HG03196 (cell line): ENCODE data around the gene PPP4C.
A peak's percentile ranks its signal among the peaks of the same experiment; 100 is the strongest.

Source experiments
- ATAC-seq: cut with Tn5 transposase; IDR thresholded peaks from one replicate; pipeline ENCODE4 v1.9.1; 2021; ENCODE audit not compliant: unreplicated experiment

PPP4C gene

GRCh38 chr16:30054959-30055553 is 20.7 kb upstream of the PPP4C start:
- no peak for ATAC-seq

GRCh38 chr16:30060346-30060745 is 15.4 kb upstream of the PPP4C start:
- no peak for ATAC-seq

GRCh38 chr16:30060836-30061554 is 14.8 kb upstream of the PPP4C start:
- ATAC-seq = no peak

- no peak for ATAC-seq
Observed at GRCh38 chr16:30063278-30063892, 12.4 kb upstream of the PPP4C start.

- ATAC-seq = peak; percentile 35
Observed at GRCh38 chr16:30063893-30064728, 11.7 kb upstream of the PPP4C start.

GRCh38 chr16:30064729-30065101 is 11.1 kb upstream of the PPP4C start:
- ATAC-seq = peak; percentile 5

- ATAC-seq = peak; percentile 73
Observed at GRCh38 chr16:30065102-30065942, 10.5 kb upstream of the PPP4C start, which contains the start of gene ALDOA. TSS of gene ALDOA (plus strand) at chr16:30065760. CDS start at chr16:30066898, 1,138 bp downstream.

GRCh38 chr16:30065943-30066760 is 9.6 kb upstream of the PPP4C start:
- no peak for ATAC-seq

- no peak for ATAC-seq
Observed at GRCh38 chr16:30066761-30067583, 8.8 kb upstream of the PPP4C start.

- no peak for ATAC-seq
Observed at GRCh38 chr16:30067584-30067916, 8.2 kb upstream of the PPP4C start.

- no peak for ATAC-seq
Observed at GRCh38 chr16:30068333-30068732, 7.5 kb upstream of the PPP4C start.

GRCh38 chr16:30068750-30069610 is 6.8 kb upstream of the PPP4C start:
- ATAC-seq = no peak

GRCh38 chr16:30069611-30070462 is 6.0 kb upstream of the PPP4C start:
- no peak for ATAC-seq

- no peak for ATAC-seq
Observed at GRCh38 chr16:30070490-30070889, 5.3 kb upstream of the PPP4C start.

- peak; percentile 28 for ATAC-seq
Observed at GRCh38 chr16:30076276-30076791, 540 bp downstream of the PPP4C start.

- ATAC-seq = no peak
Observed at GRCh38 chr16:30077656-30078055, 1.9 kb downstream of the PPP4C start.

GRCh38 chr16:30078744-30079143 is 3.0 kb downstream of the PPP4C start:
- ATAC-seq = no peak
